ENCODE measurements around the gene FBXL20. TPM values are rescaled to one million over a fixed set of nuclear protein-coding genes. Genes with fewer than 3 reads are reported as not detected.

FBXL20 gene
- total RNA-seq, 4 donors from 2014 or later: 10.4 to 15.4 (median 13.1) TPM

DNA sequence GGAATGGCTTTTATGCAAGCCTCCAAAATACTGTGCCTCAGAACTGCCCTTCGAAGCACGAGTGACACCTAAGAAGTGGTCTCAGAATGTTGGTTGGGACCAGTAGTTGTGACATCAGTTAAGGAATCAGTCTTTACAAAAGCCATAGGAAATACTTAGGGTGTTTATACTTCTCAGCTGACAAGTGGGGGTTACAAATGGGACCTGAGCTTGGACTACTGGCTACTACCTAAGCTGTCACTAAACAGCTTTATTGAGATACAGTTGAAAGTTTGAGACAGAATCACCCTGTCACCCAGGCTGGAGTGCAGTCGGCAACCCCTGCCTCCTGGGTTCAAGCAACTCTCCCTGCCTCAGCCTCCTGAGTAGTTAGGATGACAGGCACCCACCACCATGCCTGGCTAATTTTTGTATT, 196.3 kb downstream of the FBXL20 start:
- Histone ChIP-seq H3K4me1 (peaks cover 32 to 34% of the 10 kb centered on the region in 2 donors), H3K36me3 (peaks cover 0 to 42% of the 10 kb centered on the region in 2 donors), H3K4me3 (no peak overlapping the region), H3K9me3 (no peaks in the 10 kb centered on the region), H3K27ac (peak overlapping the region in 1 of 4 donors; percentile 9), H3K27me3 (no peaks in the 10 kb centered on the region)
- TF ChIP-seq, protein P1, sequence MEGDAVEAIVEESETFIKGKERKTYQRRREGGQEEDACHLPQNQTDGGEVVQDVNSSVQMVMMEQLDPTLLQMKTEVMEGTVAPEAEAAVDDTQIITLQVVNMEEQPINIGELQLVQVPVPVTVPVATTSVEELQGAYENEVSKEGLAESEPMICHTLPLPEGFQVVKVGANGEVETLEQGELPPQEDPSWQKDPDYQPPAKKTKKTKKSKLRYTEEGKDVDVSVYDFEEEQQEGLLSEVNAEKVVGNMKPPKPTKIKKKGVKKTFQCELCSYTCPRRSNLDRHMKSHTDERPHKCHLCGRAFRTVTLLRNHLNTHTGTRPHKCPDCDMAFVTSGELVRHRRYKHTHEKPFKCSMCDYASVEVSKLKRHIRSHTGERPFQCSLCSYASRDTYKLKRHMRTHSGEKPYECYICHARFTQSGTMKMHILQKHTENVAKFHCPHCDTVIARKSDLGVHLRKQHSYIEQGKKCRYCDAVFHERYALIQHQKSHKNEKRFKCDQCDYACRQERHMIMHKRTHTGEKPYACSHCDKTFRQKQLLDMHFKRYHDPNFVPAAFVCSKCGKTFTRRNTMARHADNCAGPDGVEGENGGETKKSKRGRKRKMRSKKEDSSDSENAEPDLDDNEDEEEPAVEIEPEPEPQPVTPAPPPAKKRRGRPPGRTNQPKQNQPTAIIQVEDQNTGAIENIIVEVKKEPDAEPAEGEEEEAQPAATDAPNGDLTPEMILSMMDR (IDR thresholded peaks at IDR 0.05 in 4 of 5, conservative IDR thresholded peaks at IDR 0.05 in 1 of 5): no peak
- no peak for TF ChIP-seq POLR2A (IDR thresholded peaks at IDR 0.05)
- in situ Hi-C loops (cut with MboI; ENCODE audit: low sequenced_read_pairs in 4 of 4): loop anchor here in 3 of 4 donors (5.0 kb wide), 2 partner anchors 37 to 42 kb away; no protein-coding TSS in a partner anchor
- ATAC-seq (no peak), DNase-seq (no peak)
- intact Hi-C loops (cut with DNase I; ENCODE audit: low total_unique reads): no loop called here

DNA sequence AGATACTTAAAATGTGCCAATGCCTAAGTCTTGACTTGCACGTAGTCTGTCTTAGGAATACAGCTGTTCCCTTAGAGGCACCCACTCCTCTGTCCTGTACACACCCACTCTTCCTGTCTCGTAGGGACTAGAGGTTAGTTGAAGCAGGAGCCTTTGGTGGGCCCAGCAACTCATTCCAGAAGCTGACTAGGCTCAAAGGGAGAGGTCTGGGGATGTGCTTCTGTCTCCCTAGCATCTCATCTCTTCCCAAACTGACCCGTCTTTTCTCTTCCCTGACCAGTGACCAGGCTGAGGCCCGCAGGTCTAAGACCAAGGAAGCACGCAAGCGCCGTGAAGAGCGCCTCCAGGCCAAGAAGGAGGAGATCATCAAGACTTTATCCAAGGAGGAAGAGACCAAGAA, 197.2 kb downstream of the FBXL20 start:
- no peak for ATAC-seq
- Histone ChIP-seq H3K27ac (peak overlapping the region in 1 of 4 donors; percentile 24), H3K36me3 (peaks cover 0 to 42% of the 10 kb centered on the region in 2 donors), H3K27me3 (no peaks in the 10 kb centered on the region), H3K9me3 (no peaks in the 10 kb centered on the region), H3K4me1 (peaks cover 27 to 30% of the 10 kb centered on the region in 2 donors), H3K4me3 (no peak overlapping the region)
- no peak for DNase-seq
- intact Hi-C loops (cut with DNase I; ENCODE audit: low total_unique reads) (no loop called here), in situ Hi-C loops (cut with MboI; ENCODE audit: low sequenced_read_pairs in 4 of 4) (no loop called here)
- TF ChIP-seq, protein P1 (IDR thresholded peaks at IDR 0.05 in 4 of 5, conservative IDR thresholded peaks at IDR 0.05 in 1 of 5): no peak
- TF ChIP-seq POLR2A (IDR thresholded peaks at IDR 0.05): no peak

Other genes with a start within 250 kb of the FBXL20 start
- gene PLXDC1, start 250.0 kb downstream of the FBXL20 start, total RNA-seq: 1 to 10 TPM in 3 of 4 donors, under 1 TPM in 1; 0.49 to 4.5 (median 2.4) TPM
- gene ARL5C, start 235.5 kb downstream of the FBXL20 start, total RNA-seq: under 1 TPM in 2 of 4 donors, not detected in 2; 0.20 to 0.22 TPM
- 100 to 1,000 TPM; 236 to 432 (median 340) TPM for gene CACNB1, start 204.0 kb downstream of the FBXL20 start, total RNA-seq
- gene RPL19, start 201.3 kb downstream of the FBXL20 start, total RNA-seq: 1,000 to 10,000 TPM; 1,960 to 2,584 (median 2,358) TPM
- gene STAC2, start 175.7 kb downstream of the FBXL20 start, total RNA-seq: not detected
- gene MED1, start 49.6 kb upstream of the FBXL20 start, total RNA-seq: 10 to 100 TPM; 16.3 to 25.1 (median 17.8) TPM
- 10 to 100 TPM; 10.6 to 20.9 (median 14.2) TPM for gene CDK12, start 59.9 kb upstream of the FBXL20 start, total RNA-seq
- not detected for gene NEUROD2, start 206.3 kb upstream of the FBXL20 start, total RNA-seq
- 1 to 10 TPM in 2 of 4 donors, not detected in 2; 1.5 to 5.1 TPM for gene PPP1R1B, start 225.3 kb upstream of the FBXL20 start, total RNA-seq
- 10 to 100 TPM; 31.0 to 41.7 (median 41.0) TPM for gene STARD3, start 235.5 kb upstream of the FBXL20 start, total RNA-seq